IMR-90 (cell line): ENCODE measurements around the gene MEGF11. TPM values are rescaled to one million over a fixed set of nuclear protein-coding genes. Genes with fewer than 3 reads are reported as not detected.

Experiments used
- ATAC-seq: fragments of 200-7000 bp; cut with Tn5 transposase; 2 replicates; pipeline ENCODE4 v1.9.1; 2020; ENCODE audit warnings: low read depth, mild to moderate bottlenecking, moderate library complexity
- BruUV-seq: library from RNA; stranded (reverse); fragments of 400-500 nt; replicated peaks from 2 replicates; lab custom pipeline; 2021; lab: Mats Ljungman, UMichigan
- CTCF ChIA-PET: fragments of 300-600 bp; formaldehyde crosslinking; extraction: SDS; loops from one replicate; lab custom pipeline; 2021; ENCODE audit warnings: antibody characterized with exemption; lab: Yijun Ruan, JAX
- POLR2A ChIA-PET: fragments of 300-600 bp; sonication (Branson Sonifier 250); formaldehyde crosslinking; loops from one replicate; lab custom pipeline; 2022; ENCODE audit warnings: antibody characterized with exemption; ENCODE audit not compliant: unreplicated experiment; lab: Charles Lee
- DNase-seq: peaks from one replicate; pipeline ENCODE4 v3.0.0; 2013
- H2AFZ ChIP-seq: replicated peaks from 2 replicates; pipeline ENCODE3; 2013; ENCODE audit warnings: low read length, mild to moderate bottlenecking; ENCODE audit not compliant: poor library complexity
- H2AK5ac ChIP-seq: 2 replicates; pipeline ENCODE4 v1.6.1; 2013; ENCODE audit warnings: low read depth, low read length, inconsistent platforms
- H2AK9ac ChIP-seq: replicated peaks from 2 replicates; pipeline ENCODE3; 2013; ENCODE audit warnings: mild to moderate bottlenecking, low read depth, low read length, moderate library complexity; ENCODE audit not compliant: poor library complexity
- H2BK120ac ChIP-seq: 2 replicates; pipeline ENCODE4 v1.6.1; 2013; ENCODE audit warnings: low read depth, low read length, inconsistent platforms
- H2BK15ac ChIP-seq: 3 replicates; pipeline ENCODE4 v1.6.1; 2013; ENCODE audit warnings: low read depth, low read length, inconsistent platforms
- H2BK20ac ChIP-seq: 2 replicates; pipeline ENCODE4 v1.6.1; 2013; ENCODE audit warnings: low read depth, mild to moderate bottlenecking, inconsistent platforms, low read length, moderate library complexity
- H2BK5ac ChIP-seq: 2 replicates; pipeline ENCODE4 v1.6.1; 2013; ENCODE audit warnings: mild to moderate bottlenecking, low read depth, low read length, inconsistent platforms; ENCODE audit not compliant: poor library complexity, severe bottlenecking
- H3K14ac ChIP-seq: replicated peaks from 2 replicates; pipeline ENCODE4 v1.6.1; 2013; ENCODE audit warnings: low read depth, low read length, inconsistent platforms
- H3K18ac ChIP-seq: 2 replicates; pipeline ENCODE4 v1.6.1; 2013; ENCODE audit warnings: low read depth, low read length, control low read depth
- H3K23ac ChIP-seq: 2 replicates; pipeline ENCODE4 v1.6.1; 2013; ENCODE audit warnings: low read depth, low read length, inconsistent platforms
- H3K27ac ChIP-seq: 2 replicates; pipeline ENCODE4 v1.5.1; 2013; ENCODE audit warnings: mild to moderate bottlenecking, control low read depth, low read length; ENCODE audit not compliant: insufficient read depth
- H3K27me3 ChIP-seq: 2 replicates; pipeline ENCODE4 v1.6.1; 2013; ENCODE audit warnings: low read length; ENCODE audit not compliant: control insufficient read depth, insufficient read depth
- H3K36me3 ChIP-seq: 2 replicates; pipeline ENCODE4 v1.6.1; 2013; ENCODE audit warnings: low read length, mixed read lengths; ENCODE audit not compliant: control insufficient read depth, insufficient read depth
- H3K4ac ChIP-seq: 2 replicates; pipeline ENCODE4 v1.6.1; 2013; ENCODE audit warnings: low read depth, low read length, inconsistent platforms
- H3K4me1 ChIP-seq: 2 replicates; pipeline ENCODE4 v1.6.1; 2013; ENCODE audit warnings: low read length, mixed read lengths; ENCODE audit not compliant: control insufficient read depth, insufficient read depth
- H3K4me2 ChIP-seq: 2 replicates; pipeline ENCODE4 v1.6.1; 2013; ENCODE audit warnings: low read depth, mild to moderate bottlenecking, control low read depth, low read length, moderate library complexity
- H3K4me3 ChIP-seq: 2 replicates; pipeline ENCODE4 v1.5.1; 2013; ENCODE audit warnings: low read depth, mild to moderate bottlenecking, control low read depth, low read length, moderate library complexity; ENCODE audit not compliant: insufficient read depth
- H3K56ac ChIP-seq: 2 replicates; pipeline ENCODE4 v1.6.1; 2013; ENCODE audit warnings: low read length, inconsistent platforms; ENCODE audit not compliant: insufficient read depth; ENCODE audit errors: extremely low read depth
- H3K79me1 ChIP-seq, 2 experiments: 2 replicates each; pipeline ENCODE4 v1.6.1; 2013; ENCODE audit warnings: low read length in 2 of 2, inconsistent platforms in 1 of 2, low read depth in 1 of 2
- H3K9ac ChIP-seq: 2 replicates; pipeline ENCODE4 v1.6.1; 2013; ENCODE audit warnings: low read depth, low read length, control low read depth
- H3K9me1 ChIP-seq: 2 replicates; pipeline ENCODE4 v1.6.1; 2013; ENCODE audit warnings: low read length, inconsistent platforms; ENCODE audit not compliant: insufficient read depth
- H3K9me3 ChIP-seq: 2 replicates; pipeline ENCODE4 v1.6.1; 2013; ENCODE audit warnings: low read length; ENCODE audit not compliant: control insufficient read depth, insufficient read depth
- H4K20me1 ChIP-seq: 2 replicates; pipeline ENCODE4 v1.6.1; 2013; ENCODE audit warnings: low read length, inconsistent platforms; ENCODE audit not compliant: insufficient read depth
- H4K5ac ChIP-seq: 2 replicates; pipeline ENCODE4 v1.6.1; 2013; ENCODE audit warnings: mild to moderate bottlenecking, low read depth, low read length, control low read depth
- H4K8ac ChIP-seq, 2 experiments: 2 replicates each; pipeline ENCODE4 v1.6.1; 2013; ENCODE audit warnings: low read depth in 2 of 2, low read length in 2 of 2, control low read depth in 1 of 2, inconsistent platforms in 1 of 2
- H4K91ac ChIP-seq: 2 replicates; pipeline ENCODE4 v1.6.1; 2013; ENCODE audit warnings: low read depth, low read length, inconsistent platforms; ENCODE audit not compliant: insufficient read depth
- BHLHE40 ChIP-seq: fragments of 150-350 bp; IDR thresholded peaks from 2 replicates; pipeline ENCODE4 v1.6.1; 2016; ENCODE audit warnings: mild to moderate bottlenecking, low read depth, low read length
- CEBPB ChIP-seq: IDR thresholded peaks from 2 replicates; pipeline ENCODE4 v1.6.1; 2012; ENCODE audit warnings: low read depth, low read length, improper control_type of control experiment
- CHD1 ChIP-seq: IDR thresholded peaks from 2 replicates; pipeline ENCODE4 v1.6.1; 2012; ENCODE audit warnings: low read depth, low read length, improper control_type of control experiment
- CTCF ChIP-seq: conservative IDR thresholded peaks from 2 replicates; pipeline ENCODE4 v1.5.1; 2012; ENCODE audit warnings: mild to moderate bottlenecking, low read depth, low read length, improper control_type of control experiment
- FOS ChIP-seq: fragments of 150-350 bp; IDR thresholded peaks from 2 replicates; pipeline ENCODE4 v1.6.1; 2016; ENCODE audit warnings: low read depth, low read length
- MAFK ChIP-seq: IDR thresholded peaks from 2 replicates; pipeline ENCODE4 v1.6.1; 2012; ENCODE audit warnings: low read depth, low read length, improper control_type of control experiment
- MAZ ChIP-seq: IDR thresholded peaks from 2 replicates; pipeline ENCODE4 v1.6.1; 2012; ENCODE audit warnings: low read depth, mild to moderate bottlenecking, low read length, improper control_type of control experiment, moderate library complexity, borderline replicate concordance
- MXI1 ChIP-seq: IDR thresholded peaks from 2 replicates; pipeline ENCODE4 v1.6.1; 2012; ENCODE audit warnings: low read depth, mild to moderate bottlenecking, low read length, moderate library complexity, borderline replicate concordance
- NFE2L2 ChIP-seq: fragments of 150-350 bp; IDR thresholded peaks from 2 replicates; pipeline ENCODE4 v1.6.1; 2016; ENCODE audit warnings: low read depth, mild to moderate bottlenecking, low read length
- POLR2A ChIP-seq: IDR thresholded peaks from 2 replicates; pipeline ENCODE4 v1.6.1; 2012; ENCODE audit warnings: mild to moderate bottlenecking, low read depth, low read length
- RAD21 ChIP-seq: IDR thresholded peaks from 2 replicates; pipeline ENCODE4 v1.6.1; 2012; ENCODE audit warnings: low read length, improper control_type of control experiment
- RCOR1 ChIP-seq: IDR thresholded peaks from 2 replicates; pipeline ENCODE4 v1.6.1; 2012; ENCODE audit warnings: mild to moderate bottlenecking, low read length, improper control_type of control experiment; ENCODE audit not compliant: insufficient replicate concordance
- RFX5 ChIP-seq: IDR thresholded peaks from 2 replicates; pipeline ENCODE4 v1.8.0; 2012; ENCODE audit warnings: low read depth, mild to moderate bottlenecking, low read length, moderate library complexity
- SMC3 ChIP-seq: fragments of 150-350 bp; IDR thresholded peaks from 2 replicates; pipeline ENCODE4 v1.6.1; 2016; ENCODE audit warnings: low read depth, mild to moderate bottlenecking, antibody characterized with exemption, low read length, moderate library complexity
- WGBS, 2 experiments: methylation state at CpG; one replicate each; pipeline versions ENCODE4 v1.1.5 to v1.1.7; 2013; ENCODE audit warnings: missing lambda C conversion rate in 2 of 2; ENCODE audit not compliant: insufficient read length in 1 of 2; ENCODE audit errors: extremely low coverage in 2 of 2; 5-methylcytosine and 5-hydroxymethylcytosine counted together
- dilution Hi-C: fragments of 300-500 bp; cut with HindIII; formaldehyde crosslinking; loops from one replicate; pipeline ENCODE4 v1.14.3; 2018; ENCODE audit warnings: low sequenced_read_pairs; ENCODE audit not compliant: unreplicated experiment
- in situ Hi-C: fragments of 300-500 bp; cut with MboI; formaldehyde crosslinking; loops from 3 replicates; pipeline ENCODE4 v1.14.3; 2019; ENCODE audit warnings: low sequenced_read_pairs, inconsistent platforms, mixed read lengths
- intact Hi-C: fragments of 100-400 bp; cut with micrococcal nuclease; formaldehyde crosslinking; loops from 2 replicates; pipeline ENCODE4 v1.10.0; 2022
- polyA plus RNA-seq, 3 experiments: library from polyadenylated mRNA; depleted of rRNA; stranded (reverse); fragments of >200 nt; gene quantifications; 2 replicates each; pipeline ENCODE4 v1.2.3, GENCODE V29; 2012; ENCODE audit warnings: low replicate concordance in 1 of 3
- total RNA-seq: library from RNA; depleted of rRNA; stranded (reverse); fragments of >200 nt; gene quantifications from 2 replicates; pipeline ENCODE4 v1.2.3, GENCODE V29; 2012
- TF ChIP-seq, protein P1 (sequence below): fragments of 150-350 bp; IDR thresholded peaks from 2 replicates; pipeline ENCODE4 v1.6.1; 2017; ENCODE audit warnings: mild to moderate bottlenecking, antibody characterized with exemption, low read length, low read depth

Gene MEGF11
- total and polyA plus RNA-seq, 2 of the 4 experiments (the other 2 are of a cell fraction): not detected

DNA sequence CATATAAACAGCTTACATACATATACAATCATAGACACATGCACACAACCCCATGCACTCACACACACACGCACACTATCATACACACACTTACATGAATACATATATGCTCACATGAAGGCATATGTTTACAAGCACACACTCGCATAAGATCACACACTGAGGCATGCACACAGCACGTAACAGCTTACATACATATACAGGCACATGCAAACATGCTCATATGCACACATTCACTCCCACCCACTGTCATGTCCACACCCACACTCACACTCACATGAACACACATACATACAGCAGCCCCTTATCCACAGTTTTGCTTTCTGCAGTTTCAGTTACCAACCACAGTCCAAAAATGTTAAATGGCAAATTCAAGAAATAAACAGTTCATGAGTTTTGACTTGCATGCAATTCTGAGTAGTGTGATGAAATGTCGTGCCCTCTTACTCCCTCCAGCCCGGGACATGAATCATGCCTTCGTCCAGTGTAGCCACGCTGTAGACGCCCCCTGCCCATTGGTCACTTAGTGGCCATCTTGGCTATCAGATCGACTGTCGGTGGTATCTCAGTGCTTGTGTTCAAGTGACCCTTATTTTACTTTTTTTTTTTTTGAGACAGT is 27.8 kb downstream of the MEGF11 start:
- in situ Hi-C loops (no loop called here), dilution Hi-C loops (no loop called here), intact Hi-C loops (no loop called here)
- Histone ChIP-seq H2BK20ac (no peak overlapping the region), H4K91ac (no peak overlapping the region), H3K9ac (no peak overlapping the region), H2AK5ac (no peak overlapping the region), H3K9me3 (no peaks in the 10 kb centered on the region), H2BK120ac (no peak overlapping the region), H3K56ac (no peak overlapping the region), H3K14ac (no peak overlapping the region), H3K23ac (no peak overlapping the region), H3K4me2 (no peak overlapping the region), H3K27me3 (peaks cover 43% of the 10 kb centered on the region), H4K8ac (no peak overlapping the region), H4K20me1 (no peaks in the 10 kb centered on the region), H2AK9ac (no peak overlapping the region), H2AFZ (no peak overlapping the region), H3K9me1 (no peaks in the 10 kb centered on the region), H3K4me1 (no peaks in the 10 kb centered on the region), H4K5ac (no peak overlapping the region), H3K27ac (no peak overlapping the region), H2BK5ac (no peak overlapping the region), H3K18ac (no peak overlapping the region), H3K4ac (no peak overlapping the region), H2BK15ac (no peak overlapping the region), H3K36me3 (no peaks in the 10 kb centered on the region), H3K79me1 (no peaks in the 10 kb centered on the region), H3K4me3 (no peak overlapping the region)
- ChIA-PET CTCF (no interaction called here), POLR2A (no interaction called here)
- no peak for DNase-seq
- no TSS peak for BruUV-seq
- TF ChIP-seq RCOR1: no peak
- no peak for TF ChIP-seq RAD21
- TF ChIP-seq CEBPB: no peak
- no peak for TF ChIP-seq BHLHE40
- TF ChIP-seq MXI1: no peak
- no peak for TF ChIP-seq CTCF
- TF ChIP-seq RFX5: no peak
- TF ChIP-seq MAZ: no peak
- TF ChIP-seq SMC3: no peak
- TF ChIP-seq, protein P1, sequence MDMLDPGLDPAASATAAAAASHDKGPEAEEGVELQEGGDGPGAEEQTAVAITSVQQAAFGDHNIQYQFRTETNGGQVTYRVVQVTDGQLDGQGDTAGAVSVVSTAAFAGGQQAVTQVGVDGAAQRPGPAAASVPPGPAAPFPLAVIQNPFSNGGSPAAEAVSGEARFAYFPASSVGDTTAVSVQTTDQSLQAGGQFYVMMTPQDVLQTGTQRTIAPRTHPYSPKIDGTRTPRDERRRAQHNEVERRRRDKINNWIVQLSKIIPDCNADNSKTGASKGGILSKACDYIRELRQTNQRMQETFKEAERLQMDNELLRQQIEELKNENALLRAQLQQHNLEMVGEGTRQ: no peak
- TF ChIP-seq CHD1: no peak
- TF ChIP-seq POLR2A: no peak
- no peak for TF ChIP-seq NFE2L2
- no peak for TF ChIP-seq FOS
- no peak for TF ChIP-seq MAFK
- 81% methylated on average over 7 of the region's 10 CpGs; no CpG with 5 or more reads in 1 of the 2 experiments for WGBS, 2 experiments
- no peak for ATAC-seq
